GM10847 (cell line): ENCODE measurements around the gene MBD3L2B.

Experiments
- POLR2A ChIP-seq: IDR thresholded peaks from 2 replicates; pipeline ENCODE4 v1.6.1; 2011; ENCODE audit not compliant: insufficient read length; ENCODE audit errors: extremely low read depth

Gene MBD3L2B

GRCh38 chr19:7006135-7006704, 15.0 kb downstream of the MBD3L2B start:
- no peak for TF ChIP-seq POLR2A

DNA sequence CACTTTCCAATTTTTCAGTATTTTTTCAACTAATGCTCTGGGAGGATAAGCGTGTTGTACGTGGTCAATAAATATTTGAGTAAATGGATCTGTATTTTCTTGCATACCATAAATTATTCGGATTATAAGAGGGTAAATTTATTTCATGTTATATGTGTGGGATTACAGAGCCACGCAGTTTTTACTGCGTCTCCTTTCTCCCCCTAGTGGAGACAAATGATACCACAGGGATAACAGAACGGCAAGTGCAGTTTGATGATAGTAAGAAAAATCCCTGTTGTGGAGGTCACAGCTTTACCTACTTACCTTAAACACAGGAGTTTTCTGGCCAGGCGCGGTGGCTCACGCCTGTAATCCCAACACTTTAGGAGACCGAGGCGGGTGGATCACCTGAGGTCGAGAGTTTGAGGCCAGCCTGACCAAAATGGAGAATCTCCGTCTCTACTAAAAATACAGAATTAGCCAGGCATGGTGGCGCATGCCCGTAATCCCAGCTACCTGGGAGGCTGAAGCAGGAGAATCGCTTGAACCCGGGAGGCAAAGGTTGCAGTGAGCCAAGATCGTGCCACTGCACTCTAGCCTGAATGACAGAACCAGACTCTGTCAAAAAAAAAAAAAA, 16.8 kb downstream of the MBD3L2B start:
- TF ChIP-seq POLR2A: no peak

DNA sequence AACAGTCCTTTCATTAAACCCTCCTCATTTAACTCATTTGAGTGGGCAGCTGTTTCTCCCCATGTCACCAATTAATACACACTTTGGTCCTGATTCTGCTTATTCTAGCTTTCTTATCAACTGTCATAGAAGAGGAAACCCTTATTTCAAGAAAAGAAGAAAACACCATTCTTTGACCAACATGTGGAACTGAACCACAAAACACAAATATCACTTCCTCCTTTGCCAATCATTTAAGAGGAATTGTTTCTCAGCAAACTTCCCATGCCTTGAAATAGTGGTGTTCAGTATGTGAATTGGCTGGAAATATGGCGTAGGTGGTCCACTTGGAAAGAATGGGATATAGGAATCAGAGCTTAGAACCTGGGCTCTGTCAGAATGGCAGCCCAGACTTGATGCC, 20.4 kb downstream of the MBD3L2B start:
- no peak for TF ChIP-seq POLR2A

DNA sequence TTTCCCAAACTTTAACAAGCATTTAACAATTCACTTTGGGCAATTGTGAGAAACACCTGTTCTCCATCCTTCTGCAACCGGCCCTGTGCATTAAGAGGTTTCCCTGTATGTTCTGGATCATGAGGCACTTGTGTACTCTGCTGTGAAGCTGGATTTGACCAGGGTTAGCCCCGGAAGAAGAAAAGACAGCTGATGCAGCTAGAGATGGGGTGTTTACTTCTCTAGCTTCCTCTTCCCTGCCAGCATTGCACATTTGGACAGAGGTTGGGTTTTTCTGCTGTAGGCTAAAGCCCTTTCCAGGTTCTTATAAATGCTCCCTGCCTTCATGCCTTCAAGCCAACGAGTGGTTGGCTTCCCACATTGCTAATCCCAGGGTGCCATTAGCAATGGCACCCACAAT, 20.9 kb downstream of the MBD3L2B start:
- no peak for TF ChIP-seq POLR2A

- no peak for TF ChIP-seq POLR2A
These were observed 21.3 kb downstream of the MBD3L2B start for GRCh38 chr19:6999933-7000332.

GRCh38 chr19:6997679-6998445, 23.4 kb downstream of the MBD3L2B start:
- TF ChIP-seq POLR2A: no peak

- TF ChIP-seq POLR2A: no peak
These were observed 24.4 kb downstream of the MBD3L2B start for GRCh38 chr19:6996810-6997209.

- TF ChIP-seq POLR2A: no peak
These were observed 26.2 kb downstream of the MBD3L2B start for GRCh38 chr19:6995054-6995453.

DNA sequence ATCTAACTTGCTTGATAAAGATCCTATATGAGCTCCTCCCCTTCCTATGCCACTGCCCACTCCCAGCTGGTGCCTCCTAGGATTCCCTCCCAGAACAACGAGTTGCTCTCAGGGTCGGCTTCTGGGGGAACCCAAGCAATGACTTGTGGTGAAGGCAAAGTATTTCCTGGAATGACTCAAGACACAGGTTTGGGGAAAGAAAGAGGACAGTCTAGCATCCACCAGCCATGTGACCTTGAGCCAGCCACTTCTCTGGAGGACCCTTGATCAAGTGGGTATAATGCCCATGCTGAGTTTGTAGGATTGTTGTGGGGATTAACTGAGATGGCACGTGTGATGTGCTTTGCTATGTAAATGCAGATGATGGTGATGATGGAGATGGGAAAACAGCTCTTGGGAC, 33.0 kb downstream of the MBD3L2B start:
- no peak for TF ChIP-seq POLR2A

DNA sequence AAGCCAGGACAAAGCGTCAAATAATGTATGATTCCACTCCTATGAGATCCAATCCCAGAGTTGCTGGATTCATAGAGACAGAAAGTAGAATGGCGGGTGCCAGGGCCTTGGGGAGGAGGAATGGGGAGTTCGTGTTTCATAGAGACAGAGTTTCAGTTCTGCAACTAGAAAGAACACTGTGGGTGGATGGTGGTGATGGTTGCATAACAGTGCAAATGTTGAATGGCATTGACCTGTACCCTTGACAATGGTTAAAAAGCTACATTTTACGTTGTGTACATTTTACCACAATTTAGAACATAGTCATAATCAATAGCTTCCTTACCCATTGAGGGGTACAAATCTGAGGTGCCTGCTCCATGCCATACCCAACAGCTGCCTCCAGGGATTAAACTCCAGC, 33.4 kb downstream of the MBD3L2B start:
- no peak for TF ChIP-seq POLR2A

DNA sequence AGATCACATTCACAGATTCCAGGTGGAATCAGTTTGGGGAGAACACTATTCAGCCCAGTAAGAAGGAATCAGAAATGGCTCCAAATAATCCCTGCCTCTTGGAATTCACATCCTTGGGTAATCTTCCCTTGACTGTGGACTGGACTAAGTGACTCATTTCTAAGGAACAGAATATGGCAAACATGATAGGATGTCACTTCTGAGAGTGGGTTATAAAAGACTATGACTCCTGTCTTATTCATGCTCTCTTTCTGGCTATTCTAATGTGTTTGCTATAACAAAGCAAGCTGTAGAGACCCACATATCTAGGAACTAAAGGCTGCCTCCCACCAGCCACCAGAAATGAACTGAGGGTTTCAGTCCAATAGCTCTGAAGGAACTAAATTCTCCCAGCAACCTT, 37.8 kb downstream of the MBD3L2B start:
- TF ChIP-seq POLR2A: no peak

- TF ChIP-seq POLR2A: no peak
These were observed 41.8 kb downstream of the MBD3L2B start for GRCh38 chr19:6979399-6979798.

DNA sequence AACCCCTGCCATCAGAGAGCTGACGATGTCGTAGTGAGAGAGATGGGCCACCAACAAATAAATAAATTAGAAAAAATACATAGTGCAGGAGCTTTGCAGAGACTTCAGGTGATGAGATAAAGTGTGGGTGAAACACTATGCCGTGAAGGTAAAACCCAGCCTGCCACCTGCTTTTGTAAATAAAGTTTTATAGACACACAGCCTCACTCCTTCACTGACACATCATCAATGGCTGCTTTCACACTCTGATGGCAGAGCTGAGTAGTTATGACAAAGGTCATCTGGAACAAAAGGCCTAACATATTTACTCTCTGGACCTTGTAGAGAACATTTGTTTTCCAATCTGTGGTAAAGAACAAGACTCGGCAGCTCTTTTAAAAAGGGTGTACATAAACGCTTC, 45.0 kb downstream of the MBD3L2B start:
- no peak for TF ChIP-seq POLR2A

GRCh38 chr19:6971366-6971765, 49.9 kb downstream of the MBD3L2B start:
- TF ChIP-seq POLR2A: no peak

GRCh38 chr19:6970443-6970842, 50.8 kb downstream of the MBD3L2B start:
- TF ChIP-seq POLR2A: no peak

DNA sequence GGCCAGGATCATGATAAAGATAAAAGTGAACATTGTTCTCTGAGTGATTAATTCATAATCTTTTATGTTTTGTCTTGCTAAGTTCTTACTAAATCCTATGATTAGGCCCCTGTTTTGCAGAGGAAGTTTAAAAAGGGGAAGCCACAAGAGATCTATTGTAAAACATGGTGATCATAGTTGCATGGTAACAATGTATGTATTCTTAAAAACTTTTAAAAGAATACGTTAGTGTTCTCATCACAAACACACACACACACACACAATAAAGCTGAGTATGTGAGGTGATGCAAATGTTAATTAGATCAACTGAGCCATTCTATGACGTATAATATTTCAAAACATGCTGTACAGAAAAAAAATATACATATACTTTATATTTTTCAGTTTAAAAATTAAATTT, 51.2 kb downstream of the MBD3L2B start:
- TF ChIP-seq POLR2A: no peak
